Thyroid gland (tissue), 4 donors: ENCODE measurements around the gene CPNE2.

Source experiments
- CTCF ChIP-seq, 6 experiments: fragments of 200-600 bp in 3 of 6; fragments of 450-650 bp in 3 of 6; sonication (generic) in 3 of 6; IDR thresholded peaks; one replicate each; pipeline ENCODE4 v1.5.1; 2016 to 2019; ENCODE audit warnings: antibody characterized with exemption in 6 of 6, mild to moderate bottlenecking in 2 of 6, inconsistent platforms in 1 of 6, moderate library complexity in 1 of 6
- POLR2A ChIP-seq, 2 donors: fragments of 450-650 bp; IDR thresholded peaks; one replicate each; pipeline ENCODE4 v1.6.1; 2017; ENCODE audit warnings: antibody characterized with exemption in 2 of 2, mild to moderate bottlenecking in 2 of 2, moderate library complexity in 1 of 2

GRCh38 chr16:57093666-57094564 is 1.5 kb downstream of the CPNE2 start:
- TF ChIP-seq CTCF (IDR thresholded peaks at IDR 0.05) (no peak), POLR2A (IDR thresholded peaks at IDR 0.05) (no peak)
